Stimulated activated naive CD8-positive, alpha-beta T cell treated with anti-CD3 and anti-CD28 coated beads, Interleukin-15, amount 100 ng/mL, for 72 hours (primary cell): ENCODE data around the gene SNAI1.

ENCODE experiments used
- ATAC-seq: fragments of 150-1000 bp; cut with Tn5 transposase; 2 replicates; pipeline ENCODE4 v1.10.0; 2021; ENCODE audit warnings: mild to moderate bottlenecking, moderate library complexity
- DNase-seq, 2 donors: peaks; one replicate each; pipeline ENCODE4 v3.0.0; 2021 to 2022
- H3K27ac Mint-ChIP-seq, 2 donors: one replicate each; pipeline ENCODE4 v1.8.0; 2022; ENCODE audit warnings: mild to moderate bottlenecking in 2 of 2, mixed read lengths in 2 of 2, moderate library complexity in 2 of 2
- H3K27me3 Mint-ChIP-seq: one replicate; pipeline ENCODE4 v1.8.0; 2022; ENCODE audit warnings: mixed read lengths
- H3K4me1 Mint-ChIP-seq: one replicate; pipeline ENCODE4 v1.8.0; 2022; ENCODE audit warnings: mild to moderate bottlenecking, mixed read lengths
- H3K4me3 Mint-ChIP-seq, 2 donors: one replicate each; pipeline ENCODE4 v1.8.0; 2022; ENCODE audit warnings: mild to moderate bottlenecking in 2 of 2, mixed read lengths in 2 of 2, moderate library complexity in 1 of 2
- H3K9me3 Mint-ChIP-seq, 2 donors: one replicate each; pipeline ENCODE4 v1.8.0; 2022; ENCODE audit warnings: mixed read lengths in 2 of 2

Gene SNAI1

DNA sequence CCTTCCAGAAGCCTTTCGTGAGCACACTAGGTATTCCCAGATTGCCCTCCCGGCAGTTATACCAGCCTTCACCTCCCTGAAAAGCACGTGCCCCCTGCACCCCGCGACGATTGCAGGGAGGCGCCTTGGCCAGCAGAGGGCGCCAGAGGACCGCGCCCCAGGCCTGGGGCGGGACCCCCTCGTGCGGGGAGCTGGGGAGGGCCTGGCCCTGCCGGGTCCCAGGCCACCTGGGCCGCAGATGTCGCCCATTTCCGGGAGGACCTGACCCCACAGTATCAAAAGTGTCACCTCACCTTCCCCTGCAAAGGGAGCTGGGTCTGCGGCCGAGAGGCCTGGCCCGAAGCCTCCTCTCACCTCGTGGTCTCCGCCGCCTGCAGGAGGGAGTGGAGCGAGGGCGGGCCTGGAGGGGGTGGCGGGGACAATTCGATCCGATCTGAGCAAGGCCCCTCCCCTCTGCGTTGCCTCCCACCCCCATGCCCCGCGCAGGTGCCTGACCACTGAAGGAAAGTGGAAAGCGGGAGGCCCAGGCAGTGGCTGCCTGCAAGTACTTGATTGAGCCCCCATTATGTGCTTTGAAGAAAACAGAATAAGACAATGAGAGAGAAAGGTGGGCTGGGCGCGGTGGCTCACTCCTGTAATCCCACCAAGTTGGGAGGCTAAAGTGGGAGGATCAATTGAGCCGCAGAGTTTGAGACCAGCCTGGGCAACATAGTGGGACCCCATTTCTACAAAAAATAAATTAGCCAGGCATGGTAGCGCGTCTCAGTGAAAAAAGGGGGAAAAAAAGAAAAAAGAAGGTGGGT is 3.5 kb upstream of the SNAI1 start:
- peaks cover 45% of the 10 kb centered on the region for H3K4me1 Mint-ChIP-seq
- H3K27ac Mint-ChIP-seq: no peak overlapping the region
- H3K4me3 Mint-ChIP-seq: peak overlapping the region in 1 of 2 donors; percentile 46
- DNase-seq: peak; percentile 62 to 64
- ATAC-seq: peak; percentile 70
- no peaks in the 10 kb centered on the region for H3K9me3 Mint-ChIP-seq
- peaks cover 18% of the 10 kb centered on the region for H3K27me3 Mint-ChIP-seq

DNA sequence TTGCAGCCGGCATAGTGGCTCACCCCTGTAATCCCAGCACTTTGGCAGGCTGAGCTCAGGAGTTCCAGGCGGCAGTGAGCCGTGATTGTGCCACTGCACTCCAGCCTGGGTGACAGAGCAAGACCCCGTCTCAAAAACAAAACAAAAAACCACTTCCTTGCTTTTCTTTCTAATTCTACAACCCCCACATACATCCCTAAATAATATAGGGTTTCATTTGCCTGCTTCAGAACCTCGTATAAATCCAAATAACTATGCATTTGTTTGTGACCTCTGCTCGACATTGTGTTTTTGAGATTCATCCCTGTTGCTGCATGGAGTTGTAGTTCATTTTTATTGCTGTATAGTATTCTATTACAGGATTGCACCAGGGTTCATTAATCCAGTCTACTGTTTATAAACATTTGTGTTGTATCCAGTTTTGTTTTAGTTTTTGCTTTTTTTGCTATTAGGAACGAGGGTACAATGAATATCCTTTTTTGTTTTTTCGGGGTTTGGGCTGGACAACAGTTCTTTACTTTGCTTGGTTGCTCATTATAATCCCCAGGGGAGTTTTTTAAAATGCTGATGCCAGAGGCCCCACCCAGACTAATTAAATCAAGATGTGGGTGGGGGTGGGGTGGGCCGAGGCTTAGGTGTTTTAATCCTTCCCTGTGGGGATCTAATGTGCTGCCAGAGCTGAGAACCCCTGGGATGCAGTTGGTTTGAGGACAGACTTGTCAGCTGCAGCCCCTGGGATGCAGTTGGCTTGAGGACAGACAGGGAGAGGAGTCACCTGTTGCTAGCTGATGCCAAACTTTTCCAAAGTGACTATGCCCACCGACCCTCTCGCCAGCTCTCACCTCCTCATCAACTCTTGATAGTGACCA is 2.4 kb upstream of the SNAI1 start:
- no peak overlapping the region for H3K27ac Mint-ChIP-seq
- H3K4me3 Mint-ChIP-seq: no peak overlapping the region

DNA sequence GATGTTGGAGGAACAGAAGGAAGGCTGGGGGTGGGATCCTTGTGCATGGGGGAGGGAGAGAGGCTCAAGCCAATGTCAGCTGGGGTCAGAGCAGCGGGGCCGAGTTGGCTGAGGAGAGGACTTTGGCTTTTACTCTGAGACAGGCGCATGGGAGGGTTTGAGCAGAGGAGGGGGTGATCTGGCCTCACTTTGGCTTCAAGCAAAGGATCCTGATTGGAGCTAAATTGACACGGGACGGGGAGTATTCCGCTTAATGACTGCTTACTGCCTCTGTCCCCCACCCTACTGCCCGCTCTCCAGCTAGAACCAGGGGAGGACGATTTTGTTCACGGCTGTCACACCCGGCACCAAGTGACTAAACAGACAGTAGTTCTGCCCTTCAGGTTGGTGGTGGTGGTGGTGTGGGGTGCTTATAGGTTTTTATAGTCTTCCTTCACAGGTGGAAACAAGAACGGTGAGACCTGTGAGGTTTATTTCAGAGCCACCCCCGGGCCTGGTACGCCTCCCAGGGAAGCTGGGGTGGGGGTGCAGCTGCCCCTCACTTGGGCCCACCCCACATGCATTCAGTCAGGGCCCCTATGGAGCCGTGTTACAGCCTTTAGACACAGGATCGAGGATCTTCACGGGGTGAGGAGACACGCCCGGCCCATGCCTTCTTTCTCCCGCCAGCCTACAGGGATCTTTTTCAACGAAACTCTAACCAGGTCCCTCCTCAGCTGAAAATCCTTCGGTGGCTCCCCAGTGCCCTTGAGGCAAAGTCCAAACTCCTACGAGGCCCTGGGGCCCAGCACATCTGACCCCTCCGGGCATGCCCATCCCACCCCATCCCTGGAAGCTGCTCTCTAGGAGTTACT is 1.3 kb upstream of the SNAI1 start:
- Mint-ChIP-seq H3K4me1 (peaks cover 45% of the 10 kb centered on the region), H3K27ac (no peak overlapping the region), H3K27me3 (peaks cover 18% of the 10 kb centered on the region), H3K4me3 (peak overlapping the region; percentile 4 to 67), H3K9me3 (no peaks in the 10 kb centered on the region)
- ATAC-seq (no peak), DNase-seq (no peak)

More for the DNA sequence above, 2.4 kb upstream of the SNAI1 start:
- peaks cover 18% of the 10 kb centered on the region for H3K27me3 Mint-ChIP-seq
- ATAC-seq (no peak), DNase-seq (no peak)
- H3K9me3 Mint-ChIP-seq: no peaks in the 10 kb centered on the region
- H3K4me1 Mint-ChIP-seq: peaks cover 45% of the 10 kb centered on the region

DNA sequence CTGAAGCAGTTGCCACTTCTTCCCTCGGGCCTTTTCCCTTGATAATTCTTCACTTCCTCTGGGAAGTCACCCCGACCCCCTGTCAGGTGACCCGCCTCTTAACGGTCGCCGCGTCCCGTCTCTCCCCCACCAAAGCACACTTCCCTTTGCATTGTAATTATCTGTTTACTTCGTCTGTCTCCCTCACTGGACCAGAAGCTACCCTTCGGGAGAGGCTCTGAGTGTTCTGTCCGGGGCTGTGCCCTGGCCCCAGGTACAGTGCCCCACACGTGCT is 771 bp upstream of the SNAI1 start:
- no peak for DNase-seq
- no peak overlapping the region for H3K27ac Mint-ChIP-seq

DNA sequence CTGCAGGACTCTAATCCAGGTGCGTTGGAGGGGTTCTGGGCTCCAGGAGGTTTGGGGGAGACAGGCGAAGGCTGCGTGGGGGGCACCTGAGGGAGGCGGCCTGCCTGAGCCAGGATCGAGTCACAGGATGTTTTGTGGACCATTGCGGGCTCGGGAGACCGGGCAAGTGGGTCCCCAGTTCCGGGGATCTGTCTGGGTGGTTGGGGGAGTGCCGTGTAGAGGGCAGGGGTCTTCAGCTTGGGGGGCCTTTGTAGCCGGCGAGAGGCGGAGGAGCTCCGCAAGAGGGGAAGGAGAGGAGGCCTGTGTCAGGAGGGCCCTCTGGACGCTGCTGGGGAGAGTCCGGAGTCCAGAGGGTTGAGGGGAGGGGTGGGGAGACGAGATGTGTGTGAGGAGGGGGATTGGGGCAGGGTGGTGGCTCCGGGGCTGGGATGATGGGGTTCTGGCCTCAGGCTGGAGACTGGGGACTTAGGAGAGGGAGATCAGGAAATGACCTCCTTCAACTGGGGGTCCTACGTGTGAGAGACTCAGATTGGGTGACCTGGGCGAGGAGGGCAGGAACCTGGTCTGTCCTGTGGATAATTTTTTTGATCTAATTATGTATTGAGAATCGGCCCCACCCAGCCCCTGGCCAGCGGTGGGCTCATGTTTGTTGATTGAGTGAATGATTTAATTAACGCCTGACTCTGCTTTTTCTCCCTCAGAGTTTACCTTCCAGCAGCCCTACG is 505 bp downstream of the SNAI1 start:
- ATAC-seq: no peak
- peak overlapping the region in 1 of 2 donors; percentile 89 for H3K27ac Mint-ChIP-seq

More for the DNA sequence above, 771 bp upstream of the SNAI1 start:
- peaks cover 45% of the 10 kb centered on the region for H3K4me1 Mint-ChIP-seq
- H3K9me3 Mint-ChIP-seq: no peaks in the 10 kb centered on the region
- no peak for ATAC-seq
- H3K27me3 Mint-ChIP-seq: peaks cover 12% of the 10 kb centered on the region
- peak overlapping the region; percentile 67 to 74 for H3K4me3 Mint-ChIP-seq

DNA sequence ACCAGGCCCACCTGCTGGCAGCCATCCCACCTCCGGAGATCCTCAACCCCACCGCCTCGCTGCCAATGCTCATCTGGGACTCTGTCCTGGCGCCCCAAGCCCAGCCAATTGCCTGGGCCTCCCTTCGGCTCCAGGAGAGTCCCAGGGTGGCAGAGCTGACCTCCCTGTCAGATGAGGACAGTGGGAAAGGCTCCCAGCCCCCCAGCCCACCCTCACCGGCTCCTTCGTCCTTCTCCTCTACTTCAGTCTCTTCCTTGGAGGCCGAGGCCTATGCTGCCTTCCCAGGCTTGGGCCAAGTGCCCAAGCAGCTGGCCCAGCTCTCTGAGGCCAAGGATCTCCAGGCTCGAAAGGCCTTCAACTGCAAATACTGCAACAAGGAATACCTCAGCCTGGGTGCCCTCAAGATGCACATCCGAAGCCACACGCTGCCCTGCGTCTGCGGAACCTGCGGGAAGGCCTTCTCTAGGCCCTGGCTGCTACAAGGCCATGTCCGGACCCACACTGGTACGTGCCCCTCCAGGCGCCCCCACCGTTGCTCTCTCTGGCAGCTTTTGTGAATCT is 1.1 kb downstream of the SNAI1 start:
- peak overlapping the region in 1 of 2 donors; percentile 14 for H3K27ac Mint-ChIP-seq
- H3K9me3 Mint-ChIP-seq: no peaks in the 10 kb centered on the region
- peak overlapping the region; percentile 36 to 75 for H3K4me3 Mint-ChIP-seq
- ATAC-seq: no peak
- peaks cover 43% of the 10 kb centered on the region for H3K4me1 Mint-ChIP-seq
- DNase-seq: no peak
- peaks cover 7% of the 10 kb centered on the region for H3K27me3 Mint-ChIP-seq

More for the DNA sequence above, 505 bp downstream of the SNAI1 start:
- H3K4me1 Mint-ChIP-seq: peaks cover 45% of the 10 kb centered on the region
- DNase-seq: no peak
- H3K4me3 Mint-ChIP-seq: peak overlapping the region; percentile 9 to 75
- H3K9me3 Mint-ChIP-seq: no peaks in the 10 kb centered on the region
- H3K27me3 Mint-ChIP-seq: peaks cover 7% of the 10 kb centered on the region

DNA sequence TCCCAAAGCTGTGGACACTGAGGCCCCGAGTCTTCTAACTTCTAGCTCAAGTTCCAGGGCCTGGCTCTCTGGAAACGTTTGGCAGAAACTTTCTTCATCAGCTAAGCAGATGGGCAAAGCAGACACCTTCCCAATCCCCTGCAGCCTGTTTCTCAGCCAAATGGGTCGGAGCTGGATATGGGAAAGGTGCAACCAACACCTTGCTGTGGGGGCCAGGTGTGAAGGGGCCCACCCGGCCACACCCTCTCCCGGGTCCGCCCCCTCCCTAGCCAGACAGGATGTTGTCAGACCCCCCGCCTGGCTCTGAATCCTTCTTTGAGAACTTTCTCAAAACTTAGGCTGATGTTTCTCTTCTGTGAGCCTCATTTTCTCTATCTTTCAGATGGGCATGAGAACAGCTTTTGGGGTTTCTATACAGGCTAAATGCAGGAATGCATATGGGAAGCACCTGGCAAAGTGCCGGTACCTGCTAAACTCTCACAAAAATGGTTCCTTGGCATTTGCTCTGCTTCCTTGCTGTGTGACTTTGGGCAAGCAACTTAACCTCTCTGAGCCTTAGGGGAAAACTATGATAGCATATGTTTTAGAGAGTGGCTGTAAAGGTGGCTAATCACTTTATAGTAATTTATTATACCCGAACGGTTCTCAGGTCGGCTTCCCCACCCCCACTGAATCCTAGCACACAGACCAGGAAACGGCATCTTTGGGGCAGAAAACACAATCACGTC is 1.8 kb downstream of the SNAI1 start:
- H3K9me3 Mint-ChIP-seq: no peaks in the 10 kb centered on the region
- no peak overlapping the region for H3K27ac Mint-ChIP-seq
- H3K27me3 Mint-ChIP-seq: peaks cover 7% of the 10 kb centered on the region
- ATAC-seq (no peak), DNase-seq (no peak)
- no peak overlapping the region for H3K4me3 Mint-ChIP-seq
- H3K4me1 Mint-ChIP-seq: peaks cover 43% of the 10 kb centered on the region

DNA sequence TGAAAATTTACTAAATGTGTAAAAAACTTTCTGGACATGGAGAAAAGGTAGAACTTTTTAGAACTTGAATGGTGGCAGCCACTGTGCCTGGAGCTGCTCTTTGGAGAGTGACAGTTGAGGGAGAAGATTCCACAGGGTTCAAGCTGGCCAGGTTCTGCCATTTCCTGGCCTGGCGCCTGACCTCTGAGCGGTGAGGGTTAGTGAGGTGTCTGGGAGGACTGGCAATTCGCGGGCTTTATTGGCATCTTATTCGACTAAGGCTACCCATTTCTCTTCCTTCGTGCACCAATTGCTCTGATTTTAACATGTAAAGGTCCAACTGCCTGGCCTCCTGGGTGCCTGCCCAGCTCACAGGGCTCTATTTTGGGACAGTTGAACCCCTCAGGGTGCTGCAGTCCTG is 2.4 kb downstream of the SNAI1 start:
- no peak overlapping the region for H3K27ac Mint-ChIP-seq
- H3K27me3 Mint-ChIP-seq: peaks cover 11% of the 10 kb centered on the region
- peaks cover 43% of the 10 kb centered on the region for H3K4me1 Mint-ChIP-seq
- no peaks in the 10 kb centered on the region for H3K9me3 Mint-ChIP-seq
- no peak for DNase-seq
- H3K4me3 Mint-ChIP-seq: no peak overlapping the region
- ATAC-seq: no peak

DNA sequence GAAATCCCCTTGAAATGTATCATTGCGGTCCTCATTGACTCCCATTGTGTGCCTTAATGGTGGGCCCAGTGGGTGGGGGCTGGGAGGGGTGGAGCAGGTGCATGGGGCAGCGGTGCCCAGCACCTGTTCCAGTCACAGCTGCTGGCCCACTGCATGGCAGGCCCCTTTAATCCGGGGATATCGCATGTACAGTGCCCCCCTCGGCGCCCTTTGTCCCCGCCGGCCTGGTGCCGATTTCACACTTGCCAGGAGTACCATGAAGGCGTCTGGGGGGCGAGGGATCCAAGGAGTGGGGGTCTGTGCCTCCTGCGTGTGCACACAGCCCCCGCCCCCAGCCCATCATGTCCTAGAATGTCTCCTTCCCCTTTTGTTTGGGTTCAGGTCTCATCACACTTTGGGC is 2.8 kb downstream of the SNAI1 start:
- Mint-ChIP-seq H3K9me3 (no peaks in the 10 kb centered on the region), H3K4me1 (peaks cover 44% of the 10 kb centered on the region), H3K4me3 (no peak overlapping the region), H3K27ac (no peak overlapping the region), H3K27me3 (peaks cover 14% of the 10 kb centered on the region)
- no peak for DNase-seq
- ATAC-seq: no peak

DNA sequence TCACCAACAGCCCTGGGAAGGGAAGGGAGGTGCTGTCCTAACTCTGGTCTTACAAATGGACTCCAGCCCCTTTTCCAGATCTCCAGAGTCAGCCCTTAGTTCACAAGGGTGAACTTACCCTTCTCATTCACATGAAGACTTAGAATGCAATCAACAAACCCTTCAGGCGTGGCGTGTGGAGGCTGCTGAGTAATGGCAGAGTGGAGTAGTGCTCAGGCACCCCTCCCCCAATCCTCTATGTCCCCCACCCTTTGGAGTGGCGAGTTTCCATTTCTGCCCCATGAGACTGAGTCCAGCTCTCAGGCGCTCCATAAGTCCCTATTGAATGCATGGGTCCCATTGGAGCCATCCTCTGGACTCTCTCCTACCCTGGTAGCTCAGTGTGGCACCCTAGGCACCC is 3.3 kb downstream of the SNAI1 start:
- peaks cover 11% of the 10 kb centered on the region for H3K27me3 Mint-ChIP-seq
- no peak overlapping the region for H3K4me3 Mint-ChIP-seq
- ATAC-seq (no peak), DNase-seq (no peak)
- H3K27ac Mint-ChIP-seq: no peak overlapping the region
- H3K4me1 Mint-ChIP-seq: peaks cover 44% of the 10 kb centered on the region
- no peaks in the 10 kb centered on the region for H3K9me3 Mint-ChIP-seq

DNA sequence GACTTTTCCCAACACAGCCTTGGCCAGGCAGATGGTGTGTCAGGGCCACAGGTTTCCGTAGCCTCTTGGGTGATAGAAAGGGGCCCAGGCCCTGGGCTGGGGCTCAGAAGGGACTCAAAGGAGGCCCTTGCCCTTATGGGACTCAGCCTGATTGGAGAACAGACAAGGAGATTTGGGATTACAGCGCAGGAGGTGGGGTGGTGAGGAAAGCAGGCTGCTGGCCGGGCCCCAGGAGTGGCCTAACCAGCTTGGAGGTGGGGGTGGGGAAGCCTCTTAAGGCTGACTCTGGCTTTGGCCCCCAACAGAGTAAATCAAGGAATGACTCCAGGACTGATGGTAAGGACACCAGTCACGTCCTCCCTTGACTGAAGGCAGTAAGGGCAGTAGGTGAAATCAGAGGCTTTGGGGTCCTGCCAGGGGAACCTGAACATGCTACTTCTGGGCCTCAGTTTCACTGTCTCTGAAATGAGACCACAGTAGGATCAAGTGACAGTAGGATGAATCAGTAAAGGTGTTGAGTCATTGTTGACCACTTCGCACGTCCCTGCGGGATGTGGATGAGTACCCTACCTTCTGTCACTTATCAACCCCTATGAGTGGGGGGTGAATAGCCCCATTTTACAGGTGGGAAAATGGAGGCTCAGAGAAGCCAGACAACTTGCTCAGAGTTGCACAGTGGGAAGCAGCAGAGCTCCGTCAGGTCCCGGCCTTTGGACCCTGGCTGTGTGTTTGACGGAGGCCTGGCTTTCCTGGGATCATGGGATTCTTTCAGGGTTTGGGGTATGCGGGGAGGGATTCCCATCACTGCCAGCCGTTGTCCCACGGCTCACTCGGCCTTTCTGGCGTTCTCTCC is 4.5 kb downstream of the SNAI1 start:
- no peak for DNase-seq
- Mint-ChIP-seq H3K27ac (no peak overlapping the region), H3K4me3 (no peak overlapping the region), H3K9me3 (no peaks in the 10 kb centered on the region), H3K4me1 (peaks cover 36% of the 10 kb centered on the region), H3K27me3 (peaks cover 8% of the 10 kb centered on the region)
- no peak for ATAC-seq

DNA sequence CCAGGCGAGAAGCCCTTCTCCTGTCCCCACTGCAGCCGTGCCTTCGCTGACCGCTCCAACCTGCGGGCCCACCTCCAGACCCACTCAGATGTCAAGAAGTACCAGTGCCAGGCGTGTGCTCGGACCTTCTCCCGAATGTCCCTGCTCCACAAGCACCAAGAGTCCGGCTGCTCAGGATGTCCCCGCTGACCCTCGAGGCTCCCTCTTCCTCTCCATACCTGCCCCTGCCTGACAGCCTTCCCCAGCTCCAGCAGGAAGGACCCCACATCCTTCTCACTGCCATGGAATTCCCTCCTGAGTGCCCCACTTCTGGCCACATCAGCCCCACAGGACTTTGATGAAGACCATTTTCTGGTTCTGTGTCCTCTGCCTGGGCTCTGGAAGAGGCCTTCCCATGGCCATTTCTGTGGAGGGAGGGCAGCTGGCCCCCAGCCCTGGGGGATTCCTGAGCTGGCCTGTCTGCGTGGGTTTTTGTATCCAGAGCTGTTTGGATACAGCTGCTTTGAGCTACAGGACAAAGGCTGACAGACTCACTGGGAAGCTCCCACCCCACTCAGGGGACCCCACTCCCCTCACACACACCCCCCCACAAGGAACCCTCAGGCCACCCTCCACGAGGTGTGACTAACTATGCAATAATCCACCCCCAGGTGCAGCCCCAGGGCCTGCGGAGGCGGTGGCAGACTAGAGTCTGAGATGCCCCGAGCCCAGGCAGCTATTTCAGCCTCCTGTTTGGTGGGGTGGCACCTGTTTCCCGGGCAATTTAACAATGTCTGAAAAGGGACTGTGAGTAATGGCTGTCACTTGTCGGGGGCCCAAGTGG is 5.3 kb downstream of the SNAI1 start:
- H3K4me3 Mint-ChIP-seq: no peak overlapping the region
- ATAC-seq: no peak
- H3K9me3 Mint-ChIP-seq: no peaks in the 10 kb centered on the region
- peaks cover 29% of the 10 kb centered on the region for H3K4me1 Mint-ChIP-seq
- H3K27me3 Mint-ChIP-seq: peaks cover 8% of the 10 kb centered on the region
- no peak for DNase-seq
- H3K27ac Mint-ChIP-seq: peak overlapping the region in 1 of 2 donors; percentile 14
